Neural cell (in vitro differentiated cells): Measurements from ENCODE around the gene TMEM43. TPM values are rescaled to one million over a fixed set of nuclear protein-coding genes. Genes with fewer than 3 reads are reported as not detected.

ENCODE experiments used
- H2AFZ ChIP-seq: fragments of 200-600, 300-800 bp; sonication (generic), shearing (Covaris generic); 2 replicates; pipeline ENCODE4 v1.6.0; 2014; ENCODE audit warnings: low read depth, mild to moderate bottlenecking, antibody characterized with exemption, low read length, moderate library complexity
- H3F3A ChIP-seq: fragments of 200-600 bp; shearing (Covaris generic); 2 replicates; pipeline ENCODE4 v1.6.1; 2016; ENCODE audit warnings: mild to moderate bottlenecking, moderate library complexity, mixed read lengths, antibody characterized with exemption, low read length; ENCODE audit not compliant: insufficient read depth, poor library complexity, severe bottlenecking
- H3K27ac ChIP-seq: fragments of 200-600, 300-800 bp; sonication (generic), shearing (Covaris generic); 2 replicates; pipeline ENCODE4 v1.5.1; 2014; ENCODE audit warnings: mild to moderate bottlenecking, low read length, moderate library complexity
- H3K27me3 ChIP-seq: fragments of 300-800, 200-600 bp; sonication (generic), shearing (Covaris generic); 2 replicates; pipeline ENCODE4 v1.6.0; 2014; ENCODE audit warnings: mild to moderate bottlenecking, low read depth, low read length, moderate library complexity; ENCODE audit not compliant: insufficient read depth
- H3K36me3 ChIP-seq: fragments of 300-800, 200-600 bp; sonication (generic), shearing (Covaris generic); 2 replicates; pipeline ENCODE4 v1.5.1; 2014; ENCODE audit warnings: mild to moderate bottlenecking, antibody characterized with exemption, low read length, moderate library complexity; ENCODE audit not compliant: insufficient read depth
- H3K4me2 ChIP-seq: fragments of 300-800, 200-600 bp; sonication (generic), shearing (Covaris generic); 2 replicates; pipeline ENCODE4 v1.6.0; 2014; ENCODE audit warnings: mild to moderate bottlenecking, low read length
- H3K4me3 ChIP-seq: fragments of 300-800, 200-600 bp; sonication (generic), shearing (Covaris generic); 2 replicates; pipeline ENCODE4 v1.5.1; 2014; ENCODE audit warnings: mild to moderate bottlenecking, low read length, moderate library complexity
- H3K79me2 ChIP-seq: fragments of 200-600 bp; shearing (Covaris generic); replicated peaks from 2 replicates; pipeline ENCODE4 v1.6.0; 2014; ENCODE audit warnings: mild to moderate bottlenecking, low read length, moderate library complexity; ENCODE audit not compliant: insufficient read depth
- H3K9ac ChIP-seq: fragments of 300-800, 200-600 bp; sonication (generic), shearing (Covaris generic); 2 replicates; pipeline ENCODE4 v1.6.1; 2016; ENCODE audit warnings: mild to moderate bottlenecking, low read length, mixed read lengths
- H3K9me2 ChIP-seq: fragments of 200-600 bp; shearing (Covaris generic); 2 replicates; pipeline ENCODE4 v1.6.1; 2016; ENCODE audit warnings: mild to moderate bottlenecking, low read length, mixed read lengths; ENCODE audit not compliant: insufficient read depth
- H3K9me3 ChIP-seq: fragments of 200-600, 300-800 bp; sonication (generic), shearing (Covaris generic); 2 replicates; pipeline ENCODE4 v1.6.1; 2016; ENCODE audit warnings: mild to moderate bottlenecking, mixed run types, low read length, moderate library complexity, mixed read lengths
- H4K20me1 ChIP-seq: fragments of 200-600 bp; shearing (Covaris generic); 2 replicates; pipeline ENCODE4 v1.6.1; 2016; ENCODE audit warnings: mild to moderate bottlenecking, mixed run types; ENCODE audit not compliant: insufficient read depth
- CTCF ChIP-seq: fragments of 450-650 bp; IDR thresholded peaks from 2 replicates; pipeline ENCODE4 v1.5.1; 2014; ENCODE audit warnings: antibody characterized with exemption, mild to moderate bottlenecking, moderate library complexity; ENCODE audit not compliant: poor library complexity, severe bottlenecking
- EP300 ChIP-seq: fragments of 450-650 bp; conservative IDR thresholded peaks from 2 replicates; pipeline ENCODE4 v1.6.1; 2014; ENCODE audit warnings: antibody characterized with exemption, mild to moderate bottlenecking, moderate library complexity; ENCODE audit not compliant: poor library complexity, severe bottlenecking
- EZH2 ChIP-seq: fragments of 200-600, 300-800 bp; shearing (Covaris generic), sonication (generic); IDR thresholded peaks from 2 replicates; pipeline ENCODE4 v1.6.1; 2014; ENCODE audit warnings: antibody characterized with exemption, low read length, borderline replicate concordance, mild to moderate bottlenecking; ENCODE audit not compliant: insufficient read depth, poor library complexity, severe bottlenecking
- MXI1 ChIP-seq: fragments of 450-650 bp; conservative IDR thresholded peaks from 2 replicates; pipeline ENCODE4 v1.6.1; 2014; ENCODE audit warnings: antibody characterized with exemption, mild to moderate bottlenecking; ENCODE audit not compliant: poor library complexity, severe bottlenecking
- POLR2AphosphoS5 ChIP-seq: IDR thresholded peaks from 2 replicates; pipeline ENCODE4 v1.6.1; 2012
- RAD21 ChIP-seq: fragments of 450-650 bp; conservative IDR thresholded peaks from 2 replicates; pipeline ENCODE4 v1.6.1; 2014; ENCODE audit warnings: antibody characterized with exemption, mild to moderate bottlenecking, moderate library complexity
- REST ChIP-seq: IDR thresholded peaks from 2 replicates; pipeline ENCODE4 v1.6.1; 2012; ENCODE audit warnings: borderline replicate concordance
- SMC3 ChIP-seq: fragments of 450-650 bp; conservative IDR thresholded peaks from 2 replicates; pipeline ENCODE4 v1.6.1; 2014; ENCODE audit warnings: antibody characterized with exemption, mild to moderate bottlenecking, moderate library complexity; ENCODE audit not compliant: poor library complexity
- TAF1 ChIP-seq: IDR thresholded peaks from 2 replicates; pipeline ENCODE4 v1.6.1; 2012; ENCODE audit warnings: low read depth
- polyA plus RNA-seq: library from polyadenylated mRNA; depleted of rRNA; stranded (reverse); fragments of >200 nt; gene quantifications from 2 replicates; pipeline ENCODE4 v1.2.3, GENCODE V29; 2014

Gene TMEM43
- polyA plus RNA-seq, 1 donor from 2014 or later, result 61.3 TPM

GRCh38 chr3:14172496-14172895 lies 47.6 kb downstream of the TMEM43 start:
- Histone ChIP-seq H3K4me3 (no peak overlapping the region), H3K79me2 (peaks cover 38% of the 10 kb centered on the region), H3F3A (no peaks in the 10 kb centered on the region), H4K20me1 (no peaks in the 10 kb centered on the region), H3K27ac (no peak overlapping the region), H3K9ac (no peak overlapping the region), H3K4me2 (no peak overlapping the region), H3K9me2 (no peaks in the 10 kb centered on the region), H3K9me3 (no peaks in the 10 kb centered on the region), H3K36me3 (no peaks in the 10 kb centered on the region), H3K27me3 (no peaks in the 10 kb centered on the region), H2AFZ (no peak overlapping the region)
- TF ChIP-seq RAD21 (no peak), EP300 (no peak), REST (no peak), CTCF (no peak), TAF1 (no peak), MXI1 (no peak), POLR2AphosphoS5 (no peak), EZH2 (no peak), SMC3 (no peak)

GRCh38 chr3:14174483-14174882 lies 49.6 kb downstream of the TMEM43 start:
- H3K4me3 ChIP-seq, result no peak overlapping the region
- no peak overlapping the region for H3K4me2 ChIP-seq
- H3K9ac ChIP-seq, result no peak overlapping the region
- H2AFZ ChIP-seq, result no peak overlapping the region
- no peak overlapping the region for H3K27ac ChIP-seq
- no peaks in the 10 kb centered on the region for H3K9me3 ChIP-seq
- TF ChIP-seq TAF1, result no peak
- peaks cover 52% of the 10 kb centered on the region for H3K79me2 ChIP-seq
- no peaks in the 10 kb centered on the region for H3F3A ChIP-seq
- no peaks in the 10 kb centered on the region for H3K9me2 ChIP-seq
- no peaks in the 10 kb centered on the region for H3K36me3 ChIP-seq
- no peaks in the 10 kb centered on the region for H4K20me1 ChIP-seq
- no peaks in the 10 kb centered on the region for H3K27me3 ChIP-seq
